H1 (cell line): ENCODE measurements around the gene MBD3L5. TPM values are rescaled to one million over a fixed set of nuclear protein-coding genes. Genes with fewer than 3 reads are reported as not detected.

Experiments used
- CTCF ChIA-PET: fragments of 300-600 bp; sonication (Branson Sonifier 250); formaldehyde crosslinking; loops from one replicate; lab custom pipeline; 2021; ENCODE audit not compliant: partially characterized antibody; lab: Charles Lee
- POLR2A ChIA-PET: fragments of 300-600 bp; sonication (Branson Sonifier 250); formaldehyde crosslinking; loops from one replicate; lab custom pipeline; 2021; ENCODE audit warnings: inconsistent platforms; ENCODE audit not compliant: partially characterized antibody; lab: Charles Lee
- DNase-seq, 2 experiments: peaks; one replicate each; pipeline versions ENCODE4 v3.0.0 to v3.0.0-alpha.2; 2010 to 2022; ENCODE audit warnings: low spot score in 2 of 2, low read depth in 1 of 2, mixed read lengths in 1 of 2
- FAIRE-seq: peaks from 2 replicates; lab custom pipeline; 2011; peaks lifted over from hg19 to GRCh38; lab: Jason Lieb, UNC
- H2AFZ ChIP-seq: 2 replicates; pipeline ENCODE4 v1.8.1; 2012; ENCODE audit warnings: low read length, inconsistent platforms
- H2AK5ac ChIP-seq: 2 replicates; pipeline ENCODE4 v1.6.1; 2013; ENCODE audit warnings: low read depth, low read length
- H2BK120ac ChIP-seq: replicated peaks from 2 replicates; pipeline ENCODE3; 2013; ENCODE audit warnings: low read depth, low read length, inconsistent platforms
- H2BK12ac ChIP-seq: 2 replicates; pipeline ENCODE4 v1.6.1; 2013; ENCODE audit warnings: low read depth, low read length
- H2BK15ac ChIP-seq: 2 replicates; pipeline ENCODE4 v1.6.1; 2013; ENCODE audit warnings: low read length
- H2BK20ac ChIP-seq: 2 replicates; pipeline ENCODE4 v1.6.1; 2013; ENCODE audit warnings: low read length
- H2BK5ac ChIP-seq: 2 replicates; pipeline ENCODE4 v1.6.1; 2013; ENCODE audit warnings: low read depth, low read length
- H3K14ac ChIP-seq: 2 replicates; pipeline ENCODE4 v1.6.1; 2013; ENCODE audit warnings: inconsistent platforms; ENCODE audit not compliant: insufficient read length
- H3K18ac ChIP-seq: 2 replicates; pipeline ENCODE4 v1.6.1; 2013; ENCODE audit warnings: low read length; ENCODE audit errors: extremely low read depth
- H3K23ac ChIP-seq: 2 replicates; pipeline ENCODE4 v1.6.1; 2013; ENCODE audit warnings: inconsistent platforms; ENCODE audit not compliant: insufficient read length
- H3K23me2 ChIP-seq: 2 replicates; pipeline ENCODE4 v1.6.1; 2013; ENCODE audit warnings: low read depth, low read length
- H3K27ac ChIP-seq: 2 replicates; pipeline ENCODE4 v1.6.1; 2011; ENCODE audit warnings: low read depth, low read length, inconsistent platforms
- H3K27me3 ChIP-seq, 4 experiments: replicated peaks in 1 of 4; 1 replicate in 1 of 4; 2 replicates in 3 of 4; pipeline versions ENCODE4 v1.6.1 to v1.8.1; 2011 to 2013; ENCODE audit warnings: low read length in 3 of 4, mild to moderate bottlenecking in 3 of 4, inconsistent platforms in 2 of 4, mixed read lengths in 2 of 4, moderate library complexity in 1 of 4; ENCODE audit not compliant: control insufficient read depth in 3 of 4, insufficient read depth in 3 of 4; ENCODE audit errors: extremely low read depth in 1 of 4
- H3K36me3 ChIP-seq, 4 experiments: 2 replicates each; pipeline versions ENCODE4 v1.6.1 to v1.8.1; 2011 to 2013; ENCODE audit warnings: mild to moderate bottlenecking in 4 of 4, low read length in 3 of 4, moderate library complexity in 2 of 4, control low read depth in 1 of 4, inconsistent platforms in 1 of 4; ENCODE audit not compliant: insufficient read depth in 4 of 4, control insufficient read depth in 2 of 4
- H3K4ac ChIP-seq: replicated peaks from 2 replicates; pipeline ENCODE3; 2013; ENCODE audit warnings: low read length, low read depth, mixed read lengths, inconsistent platforms; ENCODE audit not compliant: insufficient read length
- H3K4me1 ChIP-seq, 4 experiments: replicated peaks in 1 of 4; 1 replicate in 1 of 4; 2 replicates in 3 of 4; pipeline versions ENCODE4 v1.6.1 to v1.8.1; 2011 to 2013; ENCODE audit warnings: low read length in 3 of 4, inconsistent platforms in 2 of 4, mixed read lengths in 1 of 4; ENCODE audit not compliant: insufficient read depth in 4 of 4, control insufficient read depth in 3 of 4
- H3K4me2 ChIP-seq, 2 experiments: 2 replicates each; pipeline versions ENCODE4 v1.6.1 to v1.8.1; 2011 to 2013; ENCODE audit warnings: low read depth in 2 of 2, low read length in 2 of 2, control low read depth in 1 of 2, inconsistent platforms in 1 of 2, mild to moderate bottlenecking in 1 of 2; ENCODE audit not compliant: insufficient read depth in 1 of 2
- H3K4me3 ChIP-seq, 4 experiments: fragments of 200-600, 300-600 bp in 1 of 4; sonication (generic), shearing (Covaris generic), sonication (Bioruptor Twin) in 1 of 4; 2 replicates each; pipeline versions ENCODE4 v1.5.1 to v1.8.1; 2011 to 2016; ENCODE audit warnings: low read length in 4 of 4, low read depth in 3 of 4, control low read depth in 2 of 4, inconsistent platforms in 2 of 4, mild to moderate bottlenecking in 2 of 4, mixed read lengths in 1 of 4, moderate library complexity in 1 of 4; ENCODE audit not compliant: insufficient read depth in 2 of 4; ENCODE audit errors: extremely low read depth in 1 of 4
- H3K56ac ChIP-seq: replicated peaks from 2 replicates; pipeline ENCODE3; 2013; ENCODE audit warnings: low read depth, mild to moderate bottlenecking, mixed read lengths, low read length, inconsistent platforms; ENCODE audit not compliant: insufficient read length
- H3K79me1 ChIP-seq: 2 replicates; pipeline ENCODE4 v1.6.1; 2013; ENCODE audit warnings: low read depth, low read length, control low read depth
- H3K79me2 ChIP-seq, 2 experiments: 2 replicates each; pipeline versions ENCODE4 v1.6.1 to v1.8.1; 2012 to 2013; ENCODE audit warnings: low read length in 2 of 2, mild to moderate bottlenecking in 2 of 2, inconsistent platforms in 1 of 2; ENCODE audit not compliant: insufficient read depth in 2 of 2, control insufficient read depth in 1 of 2
- H3K9ac ChIP-seq, 4 experiments: replicated peaks in 1 of 4; 1 replicate in 1 of 4; 2 replicates in 3 of 4; pipeline versions ENCODE4 v1.6.1 to v1.8.1; 2011 to 2013; ENCODE audit warnings: low read depth in 3 of 4, low read length in 3 of 4, control low read depth in 2 of 4, mild to moderate bottlenecking in 2 of 4, moderate library complexity in 2 of 4, inconsistent platforms in 1 of 4; ENCODE audit errors: extremely low read depth in 1 of 4
- H3K9me3 ChIP-seq, 2 experiments: 2 replicates each; pipeline versions ENCODE4 v1.6.1 to v1.8.1; 2012 to 2013; ENCODE audit warnings: mild to moderate bottlenecking in 2 of 2, moderate library complexity in 2 of 2, control low read depth in 1 of 2, inconsistent platforms in 1 of 2, low read depth in 1 of 2, low read length in 1 of 2, mixed read lengths in 1 of 2; ENCODE audit not compliant: insufficient read depth in 2 of 2
- H4K20me1 ChIP-seq, 2 experiments: replicated peaks in 1 of 2; 2 replicates each; pipeline versions ENCODE3 to v1.8.1; 2011 to 2013; ENCODE audit warnings: inconsistent platforms in 2 of 2, low read length in 2 of 2, mild to moderate bottlenecking in 1 of 2; ENCODE audit not compliant: insufficient read depth in 2 of 2, control insufficient read depth in 1 of 2
- H4K5ac ChIP-seq: 2 replicates; pipeline ENCODE4 v1.6.1; 2013; ENCODE audit warnings: low read length, low read depth, mixed read lengths, inconsistent platforms; ENCODE audit not compliant: insufficient read length
- H4K8ac ChIP-seq: 2 replicates; pipeline ENCODE4 v1.8.0; 2013; ENCODE audit warnings: mild to moderate bottlenecking, moderate library complexity, low read length, inconsistent platforms; ENCODE audit not compliant: insufficient read depth; ENCODE audit errors: extremely low read depth
- H4K91ac ChIP-seq: replicated peaks from 2 replicates; pipeline ENCODE3; 2013; ENCODE audit warnings: low read length, mixed read lengths, inconsistent platforms; ENCODE audit not compliant: insufficient read length
- CHD2 ChIP-seq: IDR thresholded peaks from 2 replicates; pipeline ENCODE4 v1.6.1; 2012; ENCODE audit warnings: low read length, improper control_type of control experiment
- EGR1 ChIP-seq: IDR thresholded peaks from 2 replicates; pipeline ENCODE4 v1.6.1; 2011; ENCODE audit warnings: low read depth, low read length, borderline replicate concordance
- MAFK ChIP-seq: IDR thresholded peaks from 2 replicates; pipeline ENCODE4 v1.6.1; 2012; ENCODE audit warnings: low read depth, mild to moderate bottlenecking, improper control_type of control experiment, low read length
- NRF1 ChIP-seq: IDR thresholded peaks from 2 replicates; pipeline ENCODE4 v1.6.1; 2011; ENCODE audit warnings: mild to moderate bottlenecking, low read depth, low read length, improper control_type of control experiment
- PHF8 ChIP-seq: fragments of 200-600 bp; sonication (generic); conservative IDR thresholded peaks from 2 replicates; pipeline ENCODE4 v1.7.1; 2012; ENCODE audit warnings: low read depth, mild to moderate bottlenecking, inconsistent platforms, low read length, moderate library complexity
- RXRA ChIP-seq: IDR thresholded peaks from 2 replicates; pipeline ENCODE4 v1.6.1; 2011; ENCODE audit warnings: low read depth, mild to moderate bottlenecking, low read length, moderate library complexity; ENCODE audit not compliant: insufficient read depth
- SIX5 ChIP-seq: IDR thresholded peaks from 2 replicates; pipeline ENCODE4 v1.6.1; 2011; ENCODE audit warnings: mild to moderate bottlenecking, low read depth, low read length
- SP2 ChIP-seq: IDR thresholded peaks from 2 replicates; pipeline ENCODE4 v1.6.1; 2012; ENCODE audit warnings: mild to moderate bottlenecking, low read length, inconsistent platforms
- WGBS, 2 experiments: shearing (Covaris generic) in 1 of 2; methylation state at CpG; one replicate each; pipeline versions ENCODE4 v1.1.6 to v1.1.7; 2013 to 2015; ENCODE audit warnings: low lambda C conversion rate in 2 of 2, mixed read lengths in 2 of 2, inconsistent platforms in 1 of 2, low coverage in 1 of 2, missing lambda C conversion rate in 1 of 2; ENCODE audit not compliant: insufficient replicate concordance in 2 of 2, insufficient coverage in 1 of 2, insufficient read length in 1 of 2; ENCODE audit errors: extremely low coverage in 1 of 2, missing lambda C conversion rate in 1 of 2; 5-methylcytosine and 5-hydroxymethylcytosine counted together
- polyA plus RNA-seq, 7 experiments: library from polyadenylated mRNA; depleted of rRNA in 3 of 7; stranded (reverse) in 5 of 7; unstranded in 2 of 7; fragments of >200 nt in 5 of 7; fragments of 200-250 nt in 2 of 7; gene quantifications; 1 replicate in 5 of 7; 2 replicates in 1 of 7; 4 replicates in 1 of 7; pipeline versions ENCODE4 v1.2.1 to v1.2.3, GENCODE V29; 2011 to 2013; ENCODE audit warnings: missing spikeins in 2 of 7, mixed read lengths in 2 of 7
- total RNA-seq: library from RNA; stranded (reverse); fragmentation: NEBNext Ultra II Directional; extraction: Animal tissue kit (Norgen Biotek cat#: 25700); gene quantifications from 2 replicates; pipeline ENCODE4 v1.2.1, GENCODE V29; 2021
- TF ChIP-seq, protein P1 (sequence below): IDR thresholded peaks from 2 replicates; pipeline ENCODE4 v1.6.1; 2012; ENCODE audit warnings: low read length, inconsistent platforms

The MBD3L5 gene
- total and polyA plus RNA-seq, 2 of the 8 experiments (the other 6 are each of a cell fraction or from before 2014, with no cell fraction given) = not detected

- no peak overlapping the region for H3K56ac ChIP-seq
- TF ChIP-seq NRF1 (no peak), RXRA (no peak), PHF8 (no peak), EGR1 (no peak), CHD2 (no peak), MAFK (no peak), SIX5 (no peak), SP2 (no peak)
- TF ChIP-seq, protein P1, sequence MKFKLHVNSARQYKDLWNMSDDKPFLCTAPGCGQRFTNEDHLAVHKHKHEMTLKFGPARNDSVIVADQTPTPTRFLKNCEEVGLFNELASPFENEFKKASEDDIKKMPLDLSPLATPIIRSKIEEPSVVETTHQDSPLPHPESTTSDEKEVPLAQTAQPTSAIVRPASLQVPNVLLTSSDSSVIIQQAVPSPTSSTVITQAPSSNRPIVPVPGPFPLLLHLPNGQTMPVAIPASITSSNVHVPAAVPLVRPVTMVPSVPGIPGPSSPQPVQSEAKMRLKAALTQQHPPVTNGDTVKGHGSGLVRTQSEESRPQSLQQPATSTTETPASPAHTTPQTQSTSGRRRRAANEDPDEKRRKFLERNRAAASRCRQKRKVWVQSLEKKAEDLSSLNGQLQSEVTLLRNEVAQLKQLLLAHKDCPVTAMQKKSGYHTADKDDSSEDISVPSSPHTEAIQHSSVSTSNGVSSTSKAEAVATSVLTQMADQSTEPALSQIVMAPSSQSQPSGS = no peak
- no peak overlapping the region for H4K91ac ChIP-seq
- no peaks in the 10 kb centered on the region for H4K20me1 ChIP-seq
- H3K79me2 ChIP-seq = peaks cover 0 to 8% of the 10 kb centered on the region in 2 experiments; a peak in 2 of 4 replicates
- no peaks in the 10 kb centered on the region for H3K4me1 ChIP-seq
- H3K4me3 ChIP-seq = peak overlapping the region in 3 of 4 experiments; percentile 13 to 95 (median 17); a peak in 3 of 8 replicates
- ChIA-PET POLR2A (interaction anchor here (0.9 to 1.8 kb wide), 4 partner anchors 16 to 316 kb away, joined by 3 to 8 read pairs (median 4); no protein-coding TSS in a partner anchor), CTCF (interaction anchor here (0.5 to 1.1 kb wide), 2 partner anchors 312 to 1452 kb away, joined by 3 to 4 read pairs; no protein-coding TSS in a partner anchor)
- DNase-seq (no peak), FAIRE-seq (no peak)
- no peak overlapping the region for H3K4ac ChIP-seq
- H2AFZ ChIP-seq = peak overlapping the region; percentile 84
- 73% methylated on average over 6 of the region's 6 CpGs; no CpG with 5 or more reads in 1 of the 2 experiments for WGBS, 2 experiments
- no peak overlapping the region for H4K8ac ChIP-seq
- H3K23me2 ChIP-seq = peaks cover 2% of the 10 kb centered on the region; the same call in 1 of the 2 replicates
- H3K27ac ChIP-seq = no peak overlapping the region
- no peak overlapping the region for H2BK15ac ChIP-seq
- no peaks in the 10 kb centered on the region for H3K27me3 ChIP-seq
- H4K5ac ChIP-seq = no peak overlapping the region
- no peak overlapping the region for H2BK12ac ChIP-seq
- no peak overlapping the region for H3K9ac ChIP-seq
- no peak overlapping the region for H3K23ac ChIP-seq
- no peak overlapping the region for H3K14ac ChIP-seq
- no peak overlapping the region for H2BK5ac ChIP-seq
- no peak overlapping the region for H2AK5ac ChIP-seq
- H3K36me3 ChIP-seq = peaks cover 5 to 12% (median 10%) of the 10 kb centered on the region in 4 experiments; a peak in 7 of 8 replicates
- H3K79me1 ChIP-seq = no peaks in the 10 kb centered on the region
- peaks cover 6 to 15% of the 10 kb centered on the region in 2 experiments; a peak in 2 of 4 replicates for H3K9me3 ChIP-seq
- peak overlapping the region; percentile 45 to 66; a peak in 3 of 4 replicates for H3K4me2 ChIP-seq
- H2BK120ac ChIP-seq = no peak overlapping the region
- H2BK20ac ChIP-seq = no peak overlapping the region
- H3K18ac ChIP-seq = no peak overlapping the region
These were observed 38.2 kb downstream of the MBD3L5 start for GRCh38 chr19:7068599-7068998.
